Fibroblast of villous mesenchyme (primary cell): ENCODE measurements around the gene MDM4. TPM values are rescaled to one million over a fixed set of nuclear protein-coding genes. Genes with fewer than 3 reads are reported as not detected.

Experiments
- DNase-seq: peaks from one replicate; pipeline ENCODE4 v3.0.0-alpha.2; 2010; ENCODE audit warnings: low read depth
- H3K4me3 ChIP-seq: 2 replicates; pipeline ENCODE4 v1.5.1; 2011; ENCODE audit warnings: low read depth, mild to moderate bottlenecking, low read length
- total RNA-seq: library from RNA; depleted of rRNA; stranded (reverse); fragments of >200 nt; gene quantifications from 2 replicates; pipeline ENCODE4 v1.2.3, GENCODE V29; 2012
- TF ChIP-seq, protein P1 (sequence below): IDR thresholded peaks from 2 replicates; pipeline ENCODE4 v1.5.1; 2012; ENCODE audit warnings: low read depth, mild to moderate bottlenecking, low read length; ENCODE audit not compliant: insufficient read depth

The MDM4 gene
- total RNA-seq, 1 donor: 32.4 TPM

GRCh38 chr1:204472660-204473059 is 43.5 kb upstream of the MDM4 start:
- no peak for DNase-seq
- TF ChIP-seq, protein P1, sequence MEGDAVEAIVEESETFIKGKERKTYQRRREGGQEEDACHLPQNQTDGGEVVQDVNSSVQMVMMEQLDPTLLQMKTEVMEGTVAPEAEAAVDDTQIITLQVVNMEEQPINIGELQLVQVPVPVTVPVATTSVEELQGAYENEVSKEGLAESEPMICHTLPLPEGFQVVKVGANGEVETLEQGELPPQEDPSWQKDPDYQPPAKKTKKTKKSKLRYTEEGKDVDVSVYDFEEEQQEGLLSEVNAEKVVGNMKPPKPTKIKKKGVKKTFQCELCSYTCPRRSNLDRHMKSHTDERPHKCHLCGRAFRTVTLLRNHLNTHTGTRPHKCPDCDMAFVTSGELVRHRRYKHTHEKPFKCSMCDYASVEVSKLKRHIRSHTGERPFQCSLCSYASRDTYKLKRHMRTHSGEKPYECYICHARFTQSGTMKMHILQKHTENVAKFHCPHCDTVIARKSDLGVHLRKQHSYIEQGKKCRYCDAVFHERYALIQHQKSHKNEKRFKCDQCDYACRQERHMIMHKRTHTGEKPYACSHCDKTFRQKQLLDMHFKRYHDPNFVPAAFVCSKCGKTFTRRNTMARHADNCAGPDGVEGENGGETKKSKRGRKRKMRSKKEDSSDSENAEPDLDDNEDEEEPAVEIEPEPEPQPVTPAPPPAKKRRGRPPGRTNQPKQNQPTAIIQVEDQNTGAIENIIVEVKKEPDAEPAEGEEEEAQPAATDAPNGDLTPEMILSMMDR: no peak
- no peak overlapping the region for H3K4me3 ChIP-seq

DNA sequence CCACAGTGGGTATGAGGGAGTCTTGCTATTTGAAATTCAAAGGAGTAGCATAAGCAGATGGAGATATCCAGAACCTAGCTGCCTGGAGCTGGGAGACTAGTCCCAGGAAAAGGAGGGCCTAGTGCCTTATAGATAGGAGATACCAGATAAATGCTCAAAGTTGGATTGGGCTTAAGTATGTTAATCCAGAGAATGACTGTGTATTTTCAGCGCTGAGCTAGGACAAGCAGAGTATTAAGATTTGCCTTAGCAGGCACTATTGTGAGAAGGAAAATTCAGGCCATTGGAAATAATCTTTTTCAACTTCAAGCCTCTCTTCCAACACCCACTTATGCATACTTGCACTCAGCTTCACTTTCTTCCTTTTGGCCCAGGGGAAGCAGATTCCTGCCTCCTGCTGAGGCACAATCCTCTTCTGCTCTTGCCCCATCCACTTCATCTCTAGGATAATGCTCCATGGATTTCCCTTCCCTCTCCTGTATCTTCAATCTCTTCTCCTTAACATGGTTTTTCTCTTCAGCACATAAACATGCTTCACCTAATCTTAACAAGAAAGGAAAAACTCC is 42.7 kb upstream of the MDM4 start:
- TF ChIP-seq, protein P1: no peak
- DNase-seq: no peak
- no peak overlapping the region for H3K4me3 ChIP-seq

DNA sequence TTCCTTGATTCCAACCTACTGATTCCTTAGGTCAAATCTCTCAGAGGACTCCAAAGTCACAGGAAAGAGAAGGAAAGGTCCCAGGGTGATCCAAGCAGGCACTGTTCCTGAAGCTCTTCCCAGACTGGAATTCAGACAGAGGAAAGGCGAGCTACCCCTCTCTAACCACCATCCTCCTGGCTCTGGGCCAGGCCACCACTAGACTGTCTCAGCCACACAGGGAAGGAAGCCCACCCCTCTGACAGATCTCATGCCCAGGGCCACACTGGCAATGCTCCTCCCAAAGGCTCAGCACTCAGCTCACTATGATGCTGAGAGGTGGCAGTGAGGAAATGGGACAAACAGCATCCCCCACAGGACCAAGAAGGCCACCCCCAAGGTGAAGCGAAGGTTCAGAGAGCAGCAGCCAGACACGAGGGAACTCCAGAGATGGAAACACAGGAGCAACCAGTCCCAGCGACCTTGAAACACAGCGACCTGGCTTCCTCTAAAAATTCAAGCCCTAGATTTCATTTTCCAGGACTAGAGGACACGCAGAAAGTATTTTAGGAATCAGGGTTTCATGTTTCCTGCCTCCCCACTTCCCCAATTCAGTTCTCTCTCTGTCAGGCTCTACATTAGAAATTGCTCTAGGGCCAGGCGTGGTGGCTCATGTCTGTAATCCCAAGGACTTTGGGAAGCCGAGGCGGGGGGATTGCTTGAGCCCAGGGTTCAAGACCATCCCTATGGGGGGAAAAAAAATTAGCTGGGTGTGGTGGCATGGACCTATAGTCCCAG is 40.4 kb upstream of the MDM4 start:
- no peak for DNase-seq
- TF ChIP-seq, protein P1: no peak

GRCh38 chr1:204476563-204476962 is 39.6 kb upstream of the MDM4 start:
- no peak overlapping the region for H3K4me3 ChIP-seq
- no peak for DNase-seq
- TF ChIP-seq, protein P1: no peak

More for the DNA sequence above, 40.4 kb upstream of the MDM4 start:
- no peak overlapping the region for H3K4me3 ChIP-seq

GRCh38 chr1:204477036-204477740 is 39.0 kb upstream of the MDM4 start:
- no peak for DNase-seq
- TF ChIP-seq, protein P1: no peak
- no peak overlapping the region for H3K4me3 ChIP-seq

GRCh38 chr1:204478172-204478899 is 37.9 kb upstream of the MDM4 start:
- no peak for DNase-seq

More at GRCh38 chr1:204478172-204478899, 37.9 kb upstream of the MDM4 start:
- no peak overlapping the region for H3K4me3 ChIP-seq
- TF ChIP-seq, protein P1: peak; percentile 4
